ENCODE data around the gene TCF7L1.

TCF7L1 gene

GRCh38 chr2:85243101-85244072 is 110.2 kb downstream of the TCF7L1 start:
- no peaks in the 10 kb centered on the region for H3K27me3 ChIP-seq (replicated peaks; ENCODE audit: insufficient read depth, low read length)
- DNase-seq = no peak

GRCh38 chr2:85244828-85245227 is 111.6 kb downstream of the TCF7L1 start:
- Histone ChIP-seq H4K20me1 (ENCODE audit: insufficient read depth, low read length) (no peaks in the 10 kb centered on the region), H3F3A (ENCODE audit: insufficient read depth, low read length) (no peaks in the 10 kb centered on the region), H3K36me3 (replicated peaks; ENCODE audit: insufficient read depth, low read length) (no peaks in the 10 kb centered on the region), H3K9ac (ENCODE audit: low read length) (no peak overlapping the region), H3K9me2 (replicated peaks; ENCODE audit: insufficient read depth, low read length) (no peaks in the 10 kb centered on the region), H3K27ac (ENCODE audit: low read length) (no peak overlapping the region), H3K9me3 (replicated peaks; ENCODE audit: insufficient read depth, low read length) (no peaks in the 10 kb centered on the region), H3K79me2 (ENCODE audit: low read length) (no peaks in the 10 kb centered on the region), H3K4me2 (ENCODE audit: low read depth, low read length) (no peak overlapping the region), H3K4me3 (ENCODE audit: low read length) (no peak overlapping the region), H2AFZ (ENCODE audit: low read length) (no peak overlapping the region), H3K27me3 (replicated peaks; ENCODE audit: insufficient read depth, low read length) (no peaks in the 10 kb centered on the region), H3K4me1 (ENCODE audit: low read length) (no peaks in the 10 kb centered on the region)
- no peak for DNase-seq
- no peak for TF ChIP-seq CTCF (IDR thresholded peaks at IDR 0.05; ENCODE audit: low read length)
- no peak for TF ChIP-seq EZH2phosphoT487 (IDR thresholded peaks at IDR 0.05; ENCODE audit: low read length)

More at GRCh38 chr2:85243101-85244072, 110.2 kb downstream of the TCF7L1 start:
- H3K4me1 ChIP-seq (ENCODE audit: low read length) = no peaks in the 10 kb centered on the region
- no peak overlapping the region for H2AFZ ChIP-seq (ENCODE audit: low read length)
- no peak overlapping the region for H3K4me3 ChIP-seq (ENCODE audit: low read length)
- H3K9ac ChIP-seq (ENCODE audit: low read length) = no peak overlapping the region
- no peak overlapping the region for H3K27ac ChIP-seq (ENCODE audit: low read length)
- H3K79me2 ChIP-seq (ENCODE audit: low read length) = no peaks in the 10 kb centered on the region
- no peaks in the 10 kb centered on the region for H3K9me3 ChIP-seq (replicated peaks; ENCODE audit: insufficient read depth, low read length)
- H3K4me2 ChIP-seq (ENCODE audit: low read depth, low read length) = no peak overlapping the region
- no peaks in the 10 kb centered on the region for H3K9me2 ChIP-seq (replicated peaks; ENCODE audit: insufficient read depth, low read length)
- TF ChIP-seq CTCF (IDR thresholded peaks at IDR 0.05; ENCODE audit: low read length) = peak; percentile 39
- no peak for TF ChIP-seq EZH2phosphoT487 (IDR thresholded peaks at IDR 0.05; ENCODE audit: low read length)
- no peak for TF ChIP-seq EZH2 (optimal IDR thresholded peaks at IDR 0.05; ENCODE audit: low read depth, low read length)
- H3K36me3 ChIP-seq (replicated peaks; ENCODE audit: insufficient read depth, low read length) = no peaks in the 10 kb centered on the region
- no peaks in the 10 kb centered on the region for H4K20me1 ChIP-seq (ENCODE audit: insufficient read depth, low read length)
- no peaks in the 10 kb centered on the region for H3F3A ChIP-seq (ENCODE audit: insufficient read depth, low read length)

- Histone ChIP-seq H3K79me2 (ENCODE audit: low read length) (no peaks in the 10 kb centered on the region), H3K4me2 (ENCODE audit: low read depth, low read length) (no peak overlapping the region)
Observed at GRCh38 chr2:85245891-85246290, 112.7 kb downstream of the TCF7L1 start.

More at GRCh38 chr2:85245891-85246290, 112.7 kb downstream of the TCF7L1 start:
- Histone ChIP-seq H3F3A (ENCODE audit: insufficient read depth, low read length) (no peaks in the 10 kb centered on the region), H2AFZ (ENCODE audit: low read length) (no peak overlapping the region), H3K4me1 (ENCODE audit: low read length) (no peaks in the 10 kb centered on the region), H4K20me1 (ENCODE audit: insufficient read depth, low read length) (no peaks in the 10 kb centered on the region), H3K36me3 (replicated peaks; ENCODE audit: insufficient read depth, low read length) (no peaks in the 10 kb centered on the region), H3K27me3 (replicated peaks; ENCODE audit: insufficient read depth, low read length) (no peaks in the 10 kb centered on the region), H3K9ac (ENCODE audit: low read length) (no peak overlapping the region), H3K4me3 (ENCODE audit: low read length) (no peak overlapping the region), H3K27ac (ENCODE audit: low read length) (no peak overlapping the region), H3K9me2 (replicated peaks; ENCODE audit: insufficient read depth, low read length) (no peaks in the 10 kb centered on the region), H3K9me3 (replicated peaks; ENCODE audit: insufficient read depth, low read length) (no peaks in the 10 kb centered on the region)
- TF ChIP-seq EZH2phosphoT487 (IDR thresholded peaks at IDR 0.05; ENCODE audit: low read length) = no peak
- no peak for TF ChIP-seq EZH2 (optimal IDR thresholded peaks at IDR 0.05; ENCODE audit: low read depth, low read length)
- TF ChIP-seq CTCF (IDR thresholded peaks at IDR 0.05; ENCODE audit: low read length) = no peak
- no peak for DNase-seq

All from MM.1S (cell line).